COLO829 (cell line): Measurements from ENCODE around the gene CST7.

Source experiments
- DNase-seq: peaks from one replicate; pipeline ENCODE4 v3.0.0; 2012; ENCODE audit warnings: low spot score

The CST7 gene

DNA sequence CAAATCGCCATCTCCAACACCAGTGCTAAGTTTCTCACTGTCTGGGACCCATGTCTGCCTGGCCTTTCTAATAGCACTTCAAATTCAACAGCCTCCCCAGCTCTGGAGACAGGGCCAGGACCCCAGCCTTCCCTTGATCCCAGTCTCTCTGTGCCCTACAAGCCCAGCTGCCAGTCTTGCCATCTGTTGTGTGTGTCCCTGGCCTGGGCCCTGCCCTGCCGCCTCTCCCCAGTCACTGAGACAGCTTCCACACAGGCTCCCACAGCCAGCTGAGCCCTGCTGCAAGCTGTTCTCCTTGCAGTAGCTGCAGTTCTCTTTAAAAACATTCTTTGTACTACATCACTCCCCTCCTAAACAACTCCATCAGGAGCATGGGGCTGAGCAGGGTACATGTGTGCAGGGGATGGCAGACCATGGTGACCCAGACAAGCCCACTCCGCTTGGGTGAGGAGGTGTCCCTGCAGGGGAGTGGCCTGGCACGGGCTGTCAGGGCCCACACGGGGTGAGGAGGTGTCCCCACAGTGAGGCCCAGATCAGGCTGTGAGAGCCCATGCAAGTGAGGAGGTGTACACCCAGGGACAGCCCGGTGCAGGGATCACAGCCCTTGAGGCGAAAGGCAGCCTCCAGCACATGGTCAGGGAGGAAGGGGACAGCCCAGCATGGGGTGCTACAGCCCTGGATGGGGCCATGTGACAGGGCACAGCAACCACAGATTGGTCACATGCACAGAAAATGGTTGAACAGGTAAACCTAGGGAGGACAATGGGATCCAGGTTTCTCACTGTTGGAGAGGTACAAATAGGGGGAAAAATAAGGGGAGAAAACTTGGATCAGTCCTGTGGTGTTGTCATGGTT, 16.2 kb downstream of the CST7 start:
- DNase-seq: no peak

DNA sequence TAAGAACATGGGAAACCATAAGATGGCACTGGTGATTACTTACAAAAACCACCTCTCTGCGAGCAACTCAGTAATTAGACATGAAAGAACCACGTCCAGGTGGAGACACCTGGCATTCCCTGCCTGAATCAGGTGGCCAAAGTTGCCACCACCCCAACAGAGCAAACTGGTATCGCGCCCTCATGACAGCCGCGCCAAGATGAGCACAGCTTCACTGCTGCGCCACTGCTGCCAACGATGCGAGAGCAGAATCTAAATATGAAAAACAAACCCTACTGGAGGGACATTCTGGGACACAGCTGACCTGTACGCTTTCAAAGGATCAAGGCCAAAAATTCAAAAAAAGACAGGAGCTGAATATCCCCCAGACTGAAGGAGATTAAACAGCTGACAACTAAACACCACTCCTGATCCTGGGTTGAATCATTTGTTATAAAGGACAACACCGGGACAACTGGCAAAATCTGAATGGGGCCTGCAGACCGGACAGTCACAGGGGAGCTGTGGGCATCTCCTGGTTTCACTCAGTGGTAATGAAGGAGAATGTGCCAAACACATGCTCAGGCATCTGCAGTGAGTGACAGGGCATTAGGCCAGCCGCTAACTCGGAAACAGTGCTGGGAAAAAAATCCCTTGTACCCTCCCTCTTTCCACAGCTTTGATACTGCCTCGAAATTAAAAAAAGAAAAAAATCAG, 17.4 kb downstream of the CST7 start:
- DNase-seq: no peak

DNA sequence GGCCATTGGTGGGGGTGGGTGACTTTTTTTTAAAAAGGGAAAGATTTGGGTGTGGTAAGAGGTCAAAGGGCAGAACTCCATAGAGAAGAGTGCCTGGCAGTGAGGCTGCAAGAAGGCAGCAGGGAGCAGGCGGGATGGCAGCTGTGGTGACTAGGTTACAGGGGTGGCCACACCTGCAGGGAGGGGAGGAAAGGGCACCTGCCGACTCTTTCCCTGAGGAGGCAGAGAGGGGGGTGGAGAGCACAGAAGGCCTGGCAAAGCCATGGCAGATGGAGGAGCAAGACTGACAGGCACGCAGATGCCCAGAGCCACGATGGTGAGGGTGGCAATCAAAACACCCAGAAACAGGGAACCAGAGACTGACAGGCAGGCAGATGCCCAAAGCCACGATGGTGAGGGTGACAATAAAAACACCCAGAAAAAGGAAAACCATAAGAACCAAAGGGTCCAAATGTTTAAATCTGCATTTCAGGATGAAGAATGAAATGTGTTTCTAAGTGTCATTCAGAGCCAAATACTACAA, 19.3 kb downstream of the CST7 start:
- no peak for DNase-seq

DNA sequence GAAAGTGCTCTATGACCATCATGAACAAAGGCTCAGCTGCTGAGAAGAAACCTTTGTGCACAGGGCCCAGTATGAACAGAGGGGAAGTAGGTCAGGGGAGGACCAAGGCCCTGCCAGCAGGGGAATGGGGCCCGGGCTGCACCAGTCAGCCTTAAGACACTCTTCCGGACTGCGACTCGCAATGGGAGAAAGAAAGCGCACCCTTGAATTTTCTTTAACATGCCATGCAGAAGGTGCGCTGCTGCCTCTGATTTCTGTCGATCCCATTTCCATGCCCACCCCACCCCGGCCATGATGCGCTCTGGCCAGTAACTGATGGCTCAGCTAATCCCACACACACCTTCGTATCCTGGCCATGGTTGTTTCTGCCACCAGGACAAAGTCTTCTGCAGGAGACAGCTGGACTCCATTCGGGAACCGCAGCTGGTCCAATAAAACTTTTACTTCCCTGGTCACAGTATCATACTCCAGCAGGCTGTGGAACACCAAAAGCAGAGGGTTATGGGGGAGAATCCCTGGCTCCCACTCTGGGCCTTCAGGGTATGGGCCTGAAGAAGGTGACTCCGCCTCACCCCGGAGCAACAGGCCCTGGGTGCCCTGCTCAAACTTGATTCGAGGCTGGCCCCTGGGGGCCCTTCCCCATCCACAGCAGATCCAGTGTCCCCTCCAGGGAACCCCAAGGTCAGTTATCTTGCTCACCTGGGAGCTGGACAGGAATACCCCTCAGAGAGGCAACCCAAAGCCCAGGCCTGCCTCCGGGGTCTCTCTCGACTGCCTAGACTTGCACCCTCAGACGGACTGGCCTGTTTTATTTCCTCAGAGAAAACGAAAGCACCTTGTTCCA, 20.3 kb downstream of the CST7 start:
- DNase-seq: no peak

DNA sequence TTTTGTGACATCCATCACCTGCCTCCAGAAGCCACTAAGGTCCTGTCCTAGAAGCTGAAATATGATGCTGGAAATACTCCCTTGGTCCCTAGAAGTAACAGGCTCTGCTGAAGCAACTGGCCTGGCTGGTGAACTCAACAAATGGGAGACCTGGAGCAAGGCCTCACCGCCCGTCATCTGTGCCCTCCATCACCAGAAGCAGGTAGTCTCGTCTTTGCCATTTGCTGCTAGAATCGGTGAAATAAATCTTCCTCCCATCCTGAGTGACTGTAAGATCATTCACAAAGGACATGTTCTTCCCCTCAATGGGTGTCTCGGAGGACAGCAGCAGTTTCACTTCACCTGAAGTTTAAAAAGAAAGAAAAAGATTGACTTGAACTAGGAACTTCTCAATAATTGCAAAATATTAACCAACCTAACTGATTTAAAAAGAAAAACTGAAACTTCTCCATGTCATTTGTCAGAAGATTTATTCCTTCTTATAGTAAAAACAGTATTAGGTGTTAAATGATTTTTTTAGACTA, 21.0 kb downstream of the CST7 start:
- DNase-seq: no peak

DNA sequence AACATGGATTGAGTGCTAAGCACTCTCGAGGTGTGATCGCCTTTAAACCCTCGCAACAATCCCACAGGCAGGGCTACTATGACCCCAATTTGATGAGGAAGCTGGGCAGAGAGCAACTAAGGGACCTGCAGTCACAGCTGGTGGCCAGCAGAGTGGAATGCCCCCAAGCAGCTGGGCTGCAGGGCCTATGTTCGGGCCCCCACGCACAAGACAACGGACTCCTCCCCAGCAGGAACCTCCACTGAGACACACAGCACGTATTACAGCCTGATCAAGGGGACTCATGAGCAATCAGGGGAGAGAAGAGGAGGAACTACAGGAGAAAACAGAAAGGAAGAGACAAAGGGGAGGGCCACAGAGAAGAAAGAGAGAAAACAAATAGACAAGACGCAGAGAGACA, 21.7 kb downstream of the CST7 start:
- no peak for DNase-seq

DNA sequence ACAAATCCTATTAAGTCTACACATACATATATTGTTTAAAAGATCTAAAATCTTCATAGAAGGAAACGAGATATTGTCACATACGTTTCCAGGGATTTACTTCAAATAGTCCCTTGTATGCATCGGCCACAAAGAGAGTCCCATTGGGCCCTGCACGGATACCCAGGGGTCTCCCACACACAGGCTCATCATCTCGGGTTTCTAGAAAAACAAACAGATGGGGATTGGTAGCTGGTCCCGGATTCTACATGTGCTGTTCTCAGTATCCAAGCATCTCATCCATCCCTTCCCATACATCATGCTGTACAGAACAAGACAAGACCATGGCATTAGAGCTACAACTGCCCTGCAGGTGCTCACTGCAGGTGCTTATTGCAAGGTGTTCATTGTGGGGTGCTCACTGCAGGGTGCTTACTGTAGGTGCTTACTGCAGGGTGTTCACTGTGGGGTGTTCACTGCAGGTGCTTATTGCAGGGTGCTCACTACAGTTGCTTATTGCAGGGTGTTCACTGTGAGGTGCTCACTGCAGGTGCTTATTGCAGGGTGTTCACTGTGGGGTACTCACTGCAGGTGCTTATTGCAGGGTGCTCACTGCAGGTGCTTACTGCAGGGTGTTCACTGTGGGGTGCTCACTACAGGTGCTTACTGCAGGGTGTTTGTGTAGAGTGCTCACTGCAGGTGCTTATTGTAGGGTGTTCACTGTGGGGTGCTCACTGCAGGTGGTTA, 22.5 kb downstream of the CST7 start:
- DNase-seq: no peak

DNA sequence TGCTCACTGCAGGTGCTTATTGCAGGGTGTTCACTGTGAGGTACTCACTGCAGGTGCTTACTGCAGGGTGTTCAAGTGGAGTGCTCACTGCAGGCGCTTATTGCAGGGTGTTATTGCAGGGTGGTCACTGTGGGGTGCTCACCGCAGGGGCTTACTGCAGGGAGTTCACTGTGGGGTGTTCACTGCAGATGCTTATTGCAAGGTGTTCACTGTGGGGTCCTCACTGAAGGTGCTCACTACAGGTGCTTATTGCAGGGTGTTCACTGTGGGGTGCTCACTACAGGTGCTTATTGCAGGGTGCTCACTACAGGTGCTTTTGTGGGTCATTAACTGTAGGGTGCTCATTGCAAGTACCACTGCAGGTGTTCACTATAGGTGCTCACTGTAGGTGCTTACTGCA, 23.3 kb downstream of the CST7 start:
- no peak for DNase-seq

DNA sequence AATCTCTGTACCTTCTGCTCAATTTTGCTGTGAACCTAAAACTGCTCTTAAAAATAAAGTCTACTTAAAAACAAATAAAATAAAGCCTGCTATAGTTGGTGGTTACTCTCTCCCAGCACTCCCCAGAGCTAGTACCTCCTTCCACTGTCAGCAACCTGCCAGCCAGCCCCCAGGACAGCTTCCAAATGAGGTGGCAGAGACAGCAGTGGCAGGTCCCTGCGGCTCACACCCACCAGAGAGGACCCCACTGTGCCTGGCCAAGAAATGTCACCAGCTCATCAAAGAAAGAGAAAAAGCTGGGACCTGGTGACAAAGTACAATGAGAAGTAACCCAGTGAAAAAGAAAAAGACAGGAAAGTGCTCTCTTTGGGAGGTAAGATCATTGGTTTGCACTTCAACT, 28.3 kb downstream of the CST7 start:
- no peak for DNase-seq

DNA sequence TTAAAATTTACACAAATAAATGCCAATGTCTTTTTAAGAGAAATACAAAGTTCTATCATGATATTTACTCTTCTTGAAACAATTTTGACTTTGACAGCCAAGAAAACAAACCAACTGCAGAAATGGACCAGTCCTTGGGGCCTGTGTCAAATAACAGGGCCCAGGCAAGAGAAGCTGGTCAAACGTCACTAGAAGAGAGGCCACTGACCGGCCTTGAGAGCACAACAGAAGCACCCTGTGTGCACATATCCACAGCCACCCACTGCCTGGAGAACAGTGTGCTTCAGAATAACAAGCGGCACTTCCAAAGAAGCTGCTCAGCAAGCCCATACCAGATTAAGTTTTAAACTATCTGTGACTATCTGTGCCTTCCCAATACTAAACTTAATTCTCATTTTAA, 28.7 kb downstream of the CST7 start:
- DNase-seq: no peak

DNA sequence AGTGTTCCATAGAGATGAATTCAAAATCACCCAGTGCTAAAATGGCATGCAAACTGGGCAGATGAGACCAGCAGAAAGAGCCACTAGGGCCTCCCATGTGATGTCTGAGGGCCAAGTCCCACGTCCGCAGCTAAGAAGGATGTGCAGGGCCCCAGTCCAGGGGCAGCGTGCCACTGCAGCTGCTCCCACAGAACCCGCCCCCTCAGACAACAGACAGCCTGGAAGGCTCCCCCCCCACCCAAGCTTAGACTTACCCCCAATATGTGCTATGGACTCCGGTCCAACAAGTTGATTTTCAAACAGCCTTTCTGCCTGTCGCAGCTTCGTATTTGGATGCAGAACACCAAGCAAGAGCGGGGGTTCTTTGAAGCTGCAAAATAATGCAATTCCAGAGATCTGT, 29.4 kb downstream of the CST7 start:
- no peak for DNase-seq

DNA sequence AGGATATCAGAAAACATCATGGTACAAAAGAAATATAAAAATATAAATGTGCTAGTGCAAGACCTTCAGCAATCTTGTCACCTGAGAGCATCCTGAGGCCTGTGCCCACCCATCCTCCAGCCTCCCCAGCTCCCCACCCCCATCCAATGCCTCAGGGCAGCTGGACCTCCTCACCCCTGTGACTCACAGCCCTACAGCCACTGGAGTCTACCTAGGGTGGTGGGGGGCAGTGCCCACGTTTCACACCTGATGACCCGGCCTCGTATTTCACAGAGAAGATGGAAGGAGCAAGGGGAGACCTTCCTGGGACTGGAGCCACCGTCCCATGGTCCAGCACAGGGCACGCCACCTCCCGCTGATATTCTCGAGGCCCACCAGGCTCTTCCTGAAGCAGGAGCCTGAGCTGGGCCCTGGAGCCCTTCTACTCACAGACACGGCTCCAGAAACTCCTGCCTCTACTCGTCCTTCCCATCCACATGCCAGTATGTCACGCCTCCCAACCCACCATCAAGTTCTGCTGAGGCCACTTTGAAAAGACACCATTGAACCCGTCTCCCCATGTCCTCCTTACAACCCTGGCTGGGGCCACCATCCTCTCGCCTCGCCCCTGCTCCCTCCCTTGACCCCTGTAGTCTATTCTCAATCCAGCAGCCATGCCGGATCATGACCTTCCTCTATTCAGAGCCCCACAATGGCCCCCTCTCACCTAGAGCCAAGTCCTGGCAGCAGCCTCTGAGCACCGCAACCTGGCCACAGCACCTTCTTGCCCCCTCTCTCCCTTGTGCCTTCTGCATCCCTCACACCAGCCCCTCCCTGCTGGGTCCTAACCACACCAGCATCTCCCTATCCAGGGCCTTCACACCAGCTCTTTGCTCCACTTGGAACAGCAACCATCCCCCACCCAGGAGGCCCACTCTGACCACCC, 30.2 kb downstream of the CST7 start:
- no peak for DNase-seq

DNA sequence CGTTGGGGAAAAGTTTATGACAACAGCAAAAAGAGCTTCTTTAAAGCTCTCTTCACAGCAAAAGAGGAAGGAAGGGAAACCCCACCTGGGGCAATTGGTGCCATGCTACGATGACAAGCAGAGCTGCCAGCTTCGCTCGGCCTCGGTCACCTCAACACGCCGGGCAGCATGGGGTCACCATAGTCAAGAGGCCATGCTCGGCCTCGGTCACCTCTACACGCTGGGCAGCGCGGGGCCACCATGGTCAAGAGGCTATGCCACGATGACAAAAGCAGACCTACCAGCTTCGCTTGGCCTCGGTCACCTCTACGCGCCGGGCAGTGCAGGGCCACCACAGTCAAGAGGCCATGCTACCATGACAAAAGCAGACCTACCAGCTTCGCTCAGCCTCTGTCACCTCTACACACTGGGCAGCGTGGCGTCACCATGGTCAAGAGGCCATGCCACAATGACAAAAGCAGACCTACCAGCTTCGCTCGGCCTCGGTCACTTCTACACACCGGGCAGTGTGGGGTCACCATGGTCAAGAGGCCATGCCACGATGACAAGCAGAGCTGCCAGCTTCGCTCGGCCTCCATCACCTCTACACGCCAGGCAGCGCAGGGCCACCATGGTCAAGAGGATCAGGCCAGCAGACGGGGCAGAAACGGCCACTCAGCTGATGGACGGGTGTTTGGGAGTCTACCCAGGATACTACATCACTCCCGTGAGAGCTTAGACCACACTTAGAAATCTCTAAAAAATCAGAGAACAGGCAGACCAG, 31.4 kb downstream of the CST7 start:
- DNase-seq: no peak

DNA sequence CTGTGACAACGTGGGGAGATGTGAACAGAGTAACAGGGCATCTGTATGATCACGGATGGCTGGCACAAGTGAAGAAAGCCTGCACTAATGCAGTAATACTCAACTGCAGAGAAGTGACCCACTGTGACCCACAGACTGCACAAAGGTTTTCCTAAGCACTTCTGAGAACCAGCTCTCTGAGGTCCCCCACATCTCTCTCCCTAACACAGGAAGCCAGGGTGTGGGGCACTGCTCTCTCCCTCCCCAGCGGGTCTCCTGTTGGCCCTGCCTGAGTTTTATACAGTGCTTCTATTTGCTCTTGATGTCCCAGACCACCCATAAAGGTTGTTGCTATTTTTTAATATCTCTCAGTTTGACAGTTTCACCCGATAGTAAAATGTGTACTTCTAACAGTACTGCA, 32.2 kb downstream of the CST7 start:
- no peak for DNase-seq

DNA sequence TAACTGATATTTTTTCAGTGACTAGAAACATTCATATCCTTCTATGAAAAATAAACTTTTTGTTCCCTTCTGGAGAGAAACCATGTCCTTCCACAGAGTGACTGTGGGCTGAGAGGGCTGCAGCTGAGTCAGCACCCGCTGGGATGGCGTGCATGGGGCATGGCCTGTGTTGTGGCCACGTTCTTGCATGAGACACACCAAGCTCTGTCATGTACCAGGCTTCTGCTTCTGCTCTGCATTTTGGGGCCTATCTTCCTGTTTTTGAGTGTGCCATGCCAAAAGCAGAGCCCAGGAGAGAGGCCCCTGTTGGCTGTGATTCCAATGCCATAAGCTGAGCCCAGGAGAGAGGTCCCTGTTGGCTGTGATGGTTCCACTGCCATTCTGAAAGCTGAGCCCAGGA, 32.7 kb downstream of the CST7 start:
- no peak for DNase-seq

DNA sequence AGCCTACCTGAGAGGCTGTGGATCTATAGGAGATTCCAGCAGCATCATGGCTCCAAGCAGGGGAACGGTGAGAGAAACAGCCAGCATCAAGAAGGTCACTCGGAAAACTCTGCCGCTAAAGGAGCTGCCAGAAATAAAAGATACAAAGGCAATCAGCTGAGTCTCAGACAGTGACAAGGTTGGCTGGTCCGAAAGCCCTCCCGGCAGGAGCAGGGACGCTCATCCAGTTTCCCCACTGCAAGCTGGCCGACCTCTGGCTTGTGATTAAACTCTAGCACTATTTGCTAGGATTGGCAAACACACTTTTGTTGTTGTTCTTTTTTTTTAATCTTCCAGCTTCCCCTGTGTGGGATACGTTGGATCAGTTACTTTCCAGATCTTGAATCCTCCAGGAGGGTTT, 34.8 kb downstream of the CST7 start:
- no peak for DNase-seq

DNA sequence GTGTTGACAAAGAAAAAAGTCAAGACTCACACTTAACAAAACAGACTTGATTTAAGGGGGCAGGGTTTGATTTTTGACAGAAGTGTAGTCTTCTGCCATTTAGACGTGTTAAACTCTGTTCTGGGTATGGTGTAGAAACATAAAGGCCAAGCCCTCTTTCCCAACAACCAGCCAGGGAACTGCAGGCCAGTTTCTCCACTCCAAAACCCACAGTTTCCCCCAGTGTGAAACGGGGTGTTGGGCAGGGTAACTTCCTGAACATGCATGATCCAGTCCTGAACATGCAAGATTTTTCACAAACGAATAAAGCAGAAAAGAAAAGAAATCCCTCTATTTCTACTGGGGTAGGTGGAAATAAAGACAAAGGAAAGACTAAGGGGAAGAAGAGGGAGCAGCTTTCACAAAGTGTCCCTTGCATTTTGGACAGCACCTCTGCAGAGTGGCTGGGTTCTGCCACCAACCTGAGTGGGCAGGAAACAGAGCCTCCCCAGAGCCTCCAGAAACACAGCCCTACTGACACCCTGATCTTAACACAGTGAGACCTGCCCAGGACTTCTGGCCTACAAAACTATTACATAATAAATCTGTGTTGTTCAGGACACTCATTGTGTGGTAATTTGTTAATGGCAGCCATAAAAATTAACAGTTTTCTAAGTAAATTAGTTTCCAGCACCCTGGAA, 36.0 kb downstream of the CST7 start:
- no peak for DNase-seq

DNA sequence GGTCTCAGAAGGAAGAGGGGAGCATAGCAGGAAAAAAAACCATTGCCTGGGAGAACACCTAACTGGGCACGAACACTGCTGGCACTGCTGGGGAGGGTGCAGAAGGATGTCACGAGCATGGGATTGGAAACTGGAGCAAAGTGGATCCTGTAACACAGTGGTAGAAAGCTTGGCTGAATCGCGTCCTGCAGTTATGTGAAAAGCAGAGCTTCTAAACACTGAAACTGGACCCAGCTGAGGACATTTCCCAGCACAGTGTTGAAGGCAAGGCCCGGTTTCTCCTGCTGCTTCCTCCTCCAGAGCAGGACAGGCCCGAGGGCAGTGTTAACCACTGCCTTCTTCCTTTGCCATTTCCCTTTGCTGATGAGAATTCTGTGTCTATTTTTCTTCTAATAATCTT, 36.7 kb downstream of the CST7 start:
- no peak for DNase-seq

DNA sequence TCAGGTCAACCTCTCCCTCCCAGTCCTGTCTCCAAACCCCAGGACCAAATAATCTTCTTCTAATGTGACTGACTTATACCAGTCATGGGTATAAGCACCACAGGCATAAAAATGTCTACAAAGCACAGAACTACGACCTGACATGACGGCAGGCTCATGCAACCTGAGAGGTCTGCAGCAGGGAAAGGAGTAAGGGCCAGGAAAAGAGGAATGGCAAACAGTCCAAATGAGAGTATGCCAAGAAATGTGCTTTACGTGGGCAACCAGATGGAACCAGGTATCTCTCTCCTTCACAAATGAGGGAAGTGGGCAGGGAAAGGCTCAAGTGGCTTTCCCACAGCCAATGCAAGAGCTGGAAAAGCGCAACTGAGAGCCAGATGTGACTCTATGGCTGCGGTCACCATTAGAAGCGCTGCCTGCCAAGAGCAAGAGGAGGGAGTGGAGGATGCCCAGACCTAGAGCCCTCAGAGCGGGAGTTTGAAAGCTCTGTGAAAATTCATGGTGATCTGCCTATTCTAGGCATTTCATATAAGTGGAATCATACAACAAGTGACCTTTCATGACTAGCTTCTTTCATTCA, 37.5 kb downstream of the CST7 start:
- DNase-seq: no peak
